K562 (cell line): ENCODE measurements around the gene CREB5. TPM values are rescaled to one million over a fixed set of nuclear protein-coding genes. Genes with fewer than 3 reads are reported as not detected.

ENCODE experiments used
- ATAC-seq: fragments of 200-7000 bp; cut with Tn5 transposase; 3 replicates; pipeline ENCODE4 v1.9.1; 2020; ENCODE audit warnings: moderate library complexity
- BruUV-seq: library from RNA; stranded (reverse); fragments of 400-500 nt; replicated peaks from 2 replicates; lab custom pipeline; 2021; lab: Mats Ljungman, UMichigan
- CTCF ChIA-PET: fragments of 300-600 bp; formaldehyde crosslinking; extraction: SDS; loops from one replicate; lab custom pipeline; 2021; ENCODE audit warnings: low intra/inter-chr PET ratio; lab: Yijun Ruan, JAX
- POLR2A ChIA-PET: fragments of 300-600, 350-650 bp; sonication (Branson Sonifier 250); formaldehyde crosslinking; extraction: SDS; loops from one replicate; lab custom pipeline; 2021; ENCODE audit warnings: antibody characterized with exemption, inconsistent platforms; lab: Yijun Ruan, JAX
- DNase-seq, 4 experiments: peaks; one replicate each; pipeline versions ENCODE4 v3.0.0 to v3.0.0-alpha.2; 2011 to 2018; ENCODE audit warnings: low spot score in 3 of 4, mixed read lengths in 3 of 4; ENCODE audit errors: extremely low read depth in 1 of 4
- FAIRE-seq: peaks from 2 replicates; lab custom pipeline; 2011; peaks lifted over from hg19 to GRCh38; lab: Jason Lieb, UNC
- H2AFZ ChIP-seq: 2 replicates; pipeline ENCODE4 v1.6.0; 2011; ENCODE audit warnings: low read depth, low read length, control low read depth, inconsistent platforms
- H3K27ac ChIP-seq: fragments of 200-600 bp; 3 replicates; pipeline ENCODE4 v1.8.0; 2011; ENCODE audit warnings: low read depth, mild to moderate bottlenecking, control low read depth, inconsistent platforms, low read length, moderate library complexity, mixed read lengths; ENCODE audit errors: extremely low read depth
- H3K27me3 ChIP-seq, 2 experiments: fragments of 300-600 bp in 1 of 2; 2 replicates in 1 of 2; 3 replicates in 1 of 2; pipeline versions ENCODE4 v1.6.0 to v1.8.0; 2011; ENCODE audit warnings: inconsistent platforms in 2 of 2, low read length in 2 of 2, mild to moderate bottlenecking in 1 of 2, mixed read lengths in 1 of 2, moderate library complexity in 1 of 2; ENCODE audit not compliant: control insufficient read depth in 2 of 2, insufficient read depth in 2 of 2
- H3K36me3 ChIP-seq: fragments of 300-600 bp; 3 replicates; pipeline ENCODE4 v1.8.0; 2011; ENCODE audit warnings: mild to moderate bottlenecking, low read length, inconsistent platforms; ENCODE audit not compliant: control insufficient read depth, insufficient read depth
- H3K4me1 ChIP-seq, 2 experiments: fragments of 200-600 bp in 1 of 2; replicated peaks in 1 of 2; 2 replicates in 1 of 2; 3 replicates in 1 of 2; pipeline versions ENCODE4 v1.5.1 to v1.8.0; 2011; ENCODE audit warnings: inconsistent platforms in 2 of 2, low read length in 2 of 2, mild to moderate bottlenecking in 1 of 2, mixed read lengths in 1 of 2, moderate library complexity in 1 of 2; ENCODE audit not compliant: control insufficient read depth in 2 of 2, insufficient read depth in 2 of 2
- H3K4me2 ChIP-seq: 2 replicates; pipeline ENCODE4 v1.6.1; 2011; ENCODE audit warnings: low read length, control low read depth, inconsistent platforms, mixed read lengths; ENCODE audit not compliant: insufficient read depth
- H3K4me3 ChIP-seq: fragments of 200-600 bp; sonication (generic), shearing (Covaris generic); 2 replicates; pipeline ENCODE4 v1.5.1; 2016; ENCODE audit warnings: control low read depth, inconsistent platforms
- H3K79me2 ChIP-seq: fragments of 200-600 bp; 3 replicates; pipeline ENCODE4 v1.8.0; 2011; ENCODE audit warnings: low read length, inconsistent platforms; ENCODE audit not compliant: control insufficient read depth, insufficient read depth
- H3K9ac ChIP-seq, 2 experiments: 2 replicates each; pipeline versions ENCODE4 v1.6.0 to v1.6.1; 2011; ENCODE audit warnings: low read depth in 2 of 2, low read length in 2 of 2, control low read depth in 1 of 2, inconsistent platforms in 1 of 2, mild to moderate bottlenecking in 1 of 2, mixed read lengths in 1 of 2; ENCODE audit not compliant: insufficient read depth in 1 of 2
- H3K9me1 ChIP-seq: one replicate; pipeline ENCODE4 v1.6.0; 2011; ENCODE audit warnings: inconsistent platforms, mild to moderate bottlenecking, low read length, moderate library complexity; ENCODE audit not compliant: control insufficient read depth, insufficient read depth
- H3K9me3 ChIP-seq: replicated peaks from 2 replicates; pipeline ENCODE4 v1.5.1; 2011; ENCODE audit warnings: low read depth, low read length, inconsistent platforms; ENCODE audit not compliant: control insufficient read depth, insufficient read depth
- H4K20me1 ChIP-seq: replicated peaks from 2 replicates; pipeline ENCODE4 v1.6.1; 2011; ENCODE audit warnings: low read length, inconsistent platforms, mixed read lengths; ENCODE audit not compliant: control insufficient read depth, insufficient read depth
- ETS2 ChIP-seq: IDR thresholded peaks from 2 replicates; pipeline ENCODE4 v1.6.1; 2016; ENCODE audit warnings: borderline replicate concordance, missing genetic modification characterization, mild to moderate bottlenecking, moderate library complexity, missing compliant biosample characterization; ENCODE audit not compliant: poor library complexity, severe bottlenecking
- ETV1 ChIP-seq: fragments of 450-650 bp; conservative IDR thresholded peaks from 2 replicates; pipeline ENCODE4 v1.6.1; 2016; ENCODE audit warnings: missing genetic modification characterization, control low read depth, low read depth, missing compliant biosample characterization
- HNRNPLL ChIP-seq: fragments of 200-400 bp; formaldehyde crosslinking; IDR thresholded peaks from 2 replicates; pipeline ENCODE4 v1.6.1; 2017; ENCODE audit warnings: low read length, low read depth, mild to moderate bottlenecking; ENCODE audit not compliant: poor library complexity, severe bottlenecking
- KLF10 ChIP-seq: fragments of 250-450 bp; sonication (Bioruptor Pico); IDR thresholded peaks from 2 replicates; pipeline ENCODE4 v1.6.1; 2021; ENCODE audit warnings: matching md5 sums
- MEIS2 ChIP-seq: fragments of 450-650 bp; IDR thresholded peaks from 2 replicates; pipeline ENCODE4 v1.6.1; 2014; ENCODE audit warnings: mild to moderate bottlenecking; ENCODE audit not compliant: partially characterized antibody
- PHB ChIP-seq: fragments of 250-450 bp; sonication (Bioruptor Pico); IDR thresholded peaks from 2 replicates; pipeline ENCODE4 v1.5.0; 2021
- RCOR1 ChIP-seq, 2 experiments: IDR thresholded peaks; 2 replicates each; pipeline ENCODE4 v1.6.1; 2012; ENCODE audit warnings: low read depth in 2 of 2, low read length in 2 of 2, borderline replicate concordance in 1 of 2, improper control_type of control experiment in 1 of 2
- SRSF3 ChIP-seq: fragments of 200-400 bp; formaldehyde crosslinking; IDR thresholded peaks from 2 replicates; pipeline ENCODE4 v1.6.1; 2016; ENCODE audit warnings: mild to moderate bottlenecking, low read length, moderate library complexity; ENCODE audit not compliant: insufficient read depth
- TFAM ChIP-seq: fragments of 250-450 bp; sonication (Bioruptor Pico); conservative IDR thresholded peaks from 2 replicates; pipeline ENCODE4 v1.5.0; 2021; ENCODE audit warnings: mild to moderate bottlenecking, moderate library complexity
- VEZF1 ChIP-seq: fragments of 200-800 bp; sonication (Bioruptor generic); IDR thresholded peaks from 2 replicates; pipeline ENCODE4 v1.6.1; 2017; ENCODE audit warnings: missing genetic modification characterization, missing compliant biosample characterization
- ZNF395 ChIP-seq: fragments of 200-800 bp; sonication (Bioruptor generic); IDR thresholded peaks from 2 replicates; pipeline ENCODE4 v1.6.1; 2017; ENCODE audit warnings: missing genetic modification characterization, missing compliant biosample characterization
- ZNF766 ChIP-seq: fragments of 200-800 bp; sonication (Bioruptor generic); conservative IDR thresholded peaks from 2 replicates; pipeline ENCODE4 v1.6.1; 2016; ENCODE audit warnings: missing genetic modification characterization, missing compliant biosample characterization
- WGBS: fragments of 100-300 bp; shearing (Covaris generic); methylation state at CpG from one replicate; pipeline ENCODE4 v1.1.6; 2016; ENCODE audit warnings: low coverage, mixed read lengths; ENCODE audit not compliant: insufficient coverage; ENCODE audit errors: missing lambda C conversion rate; 5-methylcytosine and 5-hydroxymethylcytosine counted together
- in situ Hi-C: fragments of 300-500 bp; cut with MboI; formaldehyde crosslinking; loops from 4 replicates; pipeline ENCODE4 v1.15.0; 2018; ENCODE audit warnings: inconsistent platforms, mixed read lengths
- intact Hi-C: fragments of 100-400 bp; cut with micrococcal nuclease; formaldehyde crosslinking; loops from 2 replicates; pipeline ENCODE4 v1.14.2; 2022
- polyA plus RNA-seq, 8 experiments: library from polyadenylated mRNA; depleted of rRNA in 4 of 8; stranded (reverse) in 5 of 8; unstranded in 3 of 8; fragments of >200 nt; fragmentation: Nextera tagmentation in 2 of 8; fragmentation: Illumina TruSeq in 1 of 8; extraction: Ambion mirVana in 2 of 8; extraction: Trizol in 1 of 8; gene quantifications; 2 replicates each; pipeline versions ENCODE4 v1.2.1 to v1.2.3, GENCODE V29; 2011 to 2014; ENCODE audit warnings: inconsistent platforms in 1 of 8, missing spikeins in 1 of 8
- total RNA-seq, 7 experiments: library from RNA; depleted of rRNA in 6 of 7; stranded (reverse); fragments of >200 nt in 6 of 7; fragmentation: Illumina TruSeq in 2 of 7; extraction: Trizol in 2 of 7; gene quantifications; 2 replicates each; pipeline versions ENCODE4 v1.2.1 to v1.2.3, GENCODE V29; 2011 to 2021; ENCODE audit warnings: low replicate concordance in 1 of 7

Gene CREB5
- total and polyA plus RNA-seq, 9 of the 15 experiments (the other 6 are each of a cell fraction or from before 2014, with no cell fraction given), result 0.33 to 6.4 (median 1.8) TPM

GRCh38 chr7:28435732-28436378 lies 23.5 kb downstream of the CREB5 start:
- Histone ChIP-seq H3K4me2 (no peak overlapping the region), H3K4me3 (no peak overlapping the region), H3K9ac (no peak overlapping the region), H2AFZ (no peak overlapping the region), H3K79me2 (no peaks in the 10 kb centered on the region), H3K4me1 (no peaks in the 10 kb centered on the region), H3K36me3 (no peaks in the 10 kb centered on the region), H3K27me3 (no peaks in the 10 kb centered on the region), H3K9me3 (no peaks in the 10 kb centered on the region), H3K27ac (no peak overlapping the region), H4K20me1 (no peaks in the 10 kb centered on the region), H3K9me1 (no peaks in the 10 kb centered on the region)
- intact Hi-C loops (no loop called here), in situ Hi-C loops (no loop called here)
- DNase-seq (no peak), ATAC-seq (no peak), FAIRE-seq (no peak)
- ChIA-PET POLR2A (interaction anchor here (0.7 kb wide), 1 partner anchor 42 kb away, joined by 3 read pairs; no protein-coding TSS in a partner anchor), CTCF (no interaction called here)
- WGBS, result 0% methylated on average over 2 of the region's 2 CpGs
- BruUV-seq, result no TSS peak
- TF ChIP-seq ETV1, result no peak
- TF ChIP-seq PHB, result no peak
- no peak for TF ChIP-seq ETS2
- TF ChIP-seq HNRNPLL, result no peak
- no peak for TF ChIP-seq ZNF395 (CRISPR knock-in tag)
- no peak for TF ChIP-seq VEZF1 (CRISPR knock-in tag)
- no peak for TF ChIP-seq RCOR1 (IDR thresholded peaks at IDR 0.05; ENCODE audit: borderline replicate concordance in 1 of 2, low read depth in 2 of 2, low read length in 2 of 2)
- TF ChIP-seq SRSF3, result no peak
- no peak for TF ChIP-seq KLF10
- no peak for TF ChIP-seq TFAM (CRISPR knock-in tag)
- TF ChIP-seq MEIS2, result no peak
- TF ChIP-seq ZNF766, result no peak
